ENCODE data around the gene TMEM260.

DNA sequence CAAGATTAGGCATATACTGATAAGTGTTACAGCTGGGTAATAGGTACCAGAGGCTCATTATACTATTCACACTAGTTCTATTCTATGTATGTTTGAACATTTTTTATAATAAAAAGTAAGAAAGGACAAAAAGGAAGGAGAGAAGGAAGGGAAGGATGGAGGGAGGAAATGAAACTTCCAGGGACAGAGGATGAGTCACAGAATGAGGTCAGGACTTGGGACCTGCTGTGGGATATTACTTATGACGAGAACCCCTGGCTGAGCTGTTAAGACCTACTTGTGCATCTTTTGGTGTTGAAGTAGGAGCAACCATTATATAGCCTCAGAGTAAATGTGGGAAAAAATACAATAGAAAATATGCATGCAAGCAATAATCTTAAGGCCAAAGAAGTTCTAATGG lies 16.7 kb upstream of the TMEM260 start:
- TF ChIP-seq POLR2AphosphoS5 (IDR thresholded peaks at IDR 0.05; ENCODE audit: low read depth, low read length) (no peak), POLR2A (IDR thresholded peaks at IDR 0.05; ENCODE audit: low read depth, low read length) (no peak), TAF1 (IDR thresholded peaks at IDR 0.05; ENCODE audit: low read depth, low read length) (no peak)

Data from GM12891 (cell line).